Left lung (tissue), 10 donors: ENCODE measurements around the gene SNRPA1. TPM values are rescaled to one million over a fixed set of nuclear protein-coding genes. Genes with fewer than 3 reads are reported as not detected.

Source experiments
- ATAC-seq: fragments of 200-7000 bp; cut with Tn5 transposase; one replicate; pipeline ENCODE4 v1.9.1; 2020; ENCODE audit warnings: moderate library complexity
- DNase-seq, 4 donors: peaks; one replicate each; pipeline ENCODE4 v3.0.0-alpha.2; 2013 to 2020
- H3K27ac ChIP-seq, 2 donors: fragments of 200-600 bp; sonication (generic) in 1 of 2; one replicate each; pipeline versions ENCODE4 v1.5.0 to v1.8.0; 2020 to 2021
- H3K27me3 ChIP-seq, 2 donors: fragments of 200-600 bp; sonication (generic) in 1 of 2; one replicate each; pipeline versions ENCODE4 v1.5.0 to v1.8.0; 2020 to 2021
- H3K36me3 ChIP-seq, 2 donors: fragments of 200-600 bp; sonication (generic) in 1 of 2; one replicate each; pipeline versions ENCODE4 v1.5.0 to v1.8.0; 2020 to 2021
- H3K4me1 ChIP-seq, 2 donors: fragments of 200-600 bp; one replicate each; pipeline ENCODE4 v1.8.0; 2021
- H3K4me3 ChIP-seq, 2 donors: fragments of 200-600 bp; sonication (generic) in 1 of 2; one replicate each; pipeline versions ENCODE4 v1.5.0 to v1.8.0; 2020 to 2021; ENCODE audit warnings: mild to moderate bottlenecking in 1 of 2
- H3K9me3 ChIP-seq, 2 donors: fragments of 200-600 bp; sonication (generic) in 1 of 2; one replicate each; pipeline versions ENCODE4 v1.5.0 to v1.8.0; 2020 to 2021
- intact Hi-C, 2 donors: fragments of 100-400 bp; cut with DNase I; formaldehyde crosslinking; loops; one replicate each; pipeline versions ENCODE4 v1.11.2 to v1.14.2; 2022
- polyA plus RNA-seq, 6 donors: library from polyadenylated mRNA; unstranded; fragments of 120-200 nt; gene quantifications; one replicate each; pipeline ENCODE4 v1.2.1, GENCODE V29; 2013; ENCODE audit not compliant: insufficient read length in 6 of 6
- total RNA-seq, 2 donors: library from RNA; stranded (reverse); fragmentation: NEBNext Ultra II Directional; extraction: Animal tissue kit (Norgen Biotek cat#: 25700); gene quantifications; one replicate each; pipeline ENCODE4 v1.2.1, GENCODE V29; 2021
- TF ChIP-seq, protein P1 (sequence below), 2 donors: fragments of 200-600 bp; sonication (generic) in 1 of 2; IDR thresholded peaks; one replicate each; pipeline versions ENCODE4 v1.5.0 to v1.8.0; 2021; ENCODE audit warnings: antibody characterized with exemption in 2 of 2
- donor health status: DM: no; HTN: yes; CAD: no.
- donor health status: DM: no; HTN: no; CAD: no.

The SNRPA1 gene
- total and polyA plus RNA-seq, 8 donors, result 34.4 to 74.2 (median 61.8) TPM

DNA sequence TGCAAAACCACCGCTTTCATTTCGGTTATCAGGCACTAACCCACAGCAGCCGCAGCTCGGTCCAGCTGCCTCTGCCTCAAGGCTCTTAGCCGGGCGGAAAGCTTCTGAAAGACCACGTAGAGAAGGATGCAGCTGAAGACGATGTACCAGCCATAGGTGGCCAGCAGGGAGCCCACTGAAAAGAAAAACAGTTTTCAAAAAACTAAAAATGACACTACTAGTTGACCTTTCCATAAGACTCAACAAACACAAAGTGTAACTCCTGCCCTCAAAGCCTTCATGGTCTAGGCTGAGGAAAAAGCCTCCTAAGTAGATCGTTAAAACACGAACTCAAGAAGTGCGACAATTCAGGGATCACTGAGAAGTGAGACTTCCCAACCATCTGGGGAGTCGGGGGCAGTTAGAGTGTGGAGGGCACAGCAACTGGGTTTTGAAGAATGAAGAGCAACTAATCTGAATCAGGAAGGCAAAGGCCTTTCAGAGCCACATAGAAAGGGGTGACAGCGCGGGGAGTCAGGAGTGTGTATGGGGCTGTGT, 18.5 kb downstream of the SNRPA1 start:
- DNase-seq, result no peak
- Histone ChIP-seq H3K9me3 (no peaks in the 10 kb centered on the region), H3K27me3 (no peaks in the 10 kb centered on the region), H3K4me3 (peak overlapping the region; percentile 88 to 89), H3K4me1 (peaks cover 0 to 21% of the 10 kb centered on the region in 2 donors), H3K27ac (peak overlapping the region; percentile 80 to 92), H3K36me3 (peaks cover 6 to 61% of the 10 kb centered on the region in 2 donors)
- TF ChIP-seq, protein P1, sequence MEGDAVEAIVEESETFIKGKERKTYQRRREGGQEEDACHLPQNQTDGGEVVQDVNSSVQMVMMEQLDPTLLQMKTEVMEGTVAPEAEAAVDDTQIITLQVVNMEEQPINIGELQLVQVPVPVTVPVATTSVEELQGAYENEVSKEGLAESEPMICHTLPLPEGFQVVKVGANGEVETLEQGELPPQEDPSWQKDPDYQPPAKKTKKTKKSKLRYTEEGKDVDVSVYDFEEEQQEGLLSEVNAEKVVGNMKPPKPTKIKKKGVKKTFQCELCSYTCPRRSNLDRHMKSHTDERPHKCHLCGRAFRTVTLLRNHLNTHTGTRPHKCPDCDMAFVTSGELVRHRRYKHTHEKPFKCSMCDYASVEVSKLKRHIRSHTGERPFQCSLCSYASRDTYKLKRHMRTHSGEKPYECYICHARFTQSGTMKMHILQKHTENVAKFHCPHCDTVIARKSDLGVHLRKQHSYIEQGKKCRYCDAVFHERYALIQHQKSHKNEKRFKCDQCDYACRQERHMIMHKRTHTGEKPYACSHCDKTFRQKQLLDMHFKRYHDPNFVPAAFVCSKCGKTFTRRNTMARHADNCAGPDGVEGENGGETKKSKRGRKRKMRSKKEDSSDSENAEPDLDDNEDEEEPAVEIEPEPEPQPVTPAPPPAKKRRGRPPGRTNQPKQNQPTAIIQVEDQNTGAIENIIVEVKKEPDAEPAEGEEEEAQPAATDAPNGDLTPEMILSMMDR (IDR thresholded peaks at IDR 0.05), result peak in 1 of 2 donors; percentile 11
- intact Hi-C loops, result no loop called here
- peak; percentile 10 for ATAC-seq

DNA sequence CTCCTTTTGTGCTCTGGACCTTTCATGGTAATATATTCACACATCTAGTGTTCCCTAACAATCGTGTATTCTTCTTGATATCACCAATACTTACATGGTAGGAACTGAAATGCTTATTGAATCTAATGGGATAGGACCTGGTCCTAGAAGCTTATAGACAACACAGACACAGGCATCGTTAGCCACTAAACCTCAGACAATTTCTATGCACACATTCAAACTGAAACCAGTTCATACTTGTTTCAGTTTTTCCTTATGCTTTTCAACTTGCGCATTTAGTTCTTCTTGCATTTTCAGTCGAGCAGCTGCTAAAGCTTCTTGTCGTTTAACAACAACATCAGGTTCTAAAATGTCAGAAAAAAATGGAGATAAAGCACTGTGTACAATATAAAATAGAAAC, 20.0 kb downstream of the SNRPA1 start:
- Histone ChIP-seq H3K27me3 (no peaks in the 10 kb centered on the region), H3K9me3 (no peaks in the 10 kb centered on the region), H3K4me3 (no peak overlapping the region), H3K4me1 (peaks cover 0 to 21% of the 10 kb centered on the region in 2 donors), H3K27ac (no peak overlapping the region), H3K36me3 (peaks cover 6 to 61% of the 10 kb centered on the region in 2 donors)
- TF ChIP-seq, protein P1 (IDR thresholded peaks at IDR 0.05), result no peak
- intact Hi-C loops, result no loop called here
- ATAC-seq (no peak), DNase-seq (no peak)

DNA sequence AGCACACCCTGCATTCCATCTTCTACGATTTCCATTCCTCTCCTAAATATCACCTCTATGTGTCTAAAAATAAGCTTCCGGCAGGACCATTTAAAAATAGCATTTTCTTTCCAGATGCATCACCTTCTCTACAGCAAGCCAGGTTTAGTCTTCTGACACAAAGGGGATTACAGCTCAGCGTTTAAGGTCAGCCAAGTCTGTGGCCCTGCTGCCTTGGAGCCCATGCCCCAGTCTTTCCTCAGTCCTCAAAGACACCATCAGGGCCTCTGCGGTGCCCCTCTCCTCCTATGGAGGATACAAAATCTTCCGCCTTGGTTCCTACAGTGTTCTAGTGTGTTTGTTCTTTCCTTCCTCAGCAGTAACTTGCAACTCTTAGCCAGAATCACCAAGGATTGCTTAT, 21.5 kb downstream of the SNRPA1 start:
- TF ChIP-seq, protein P1 (IDR thresholded peaks at IDR 0.05), result no peak
- Histone ChIP-seq H3K36me3 (peaks cover 6 to 71% of the 10 kb centered on the region in 2 donors), H3K4me3 (no peak overlapping the region), H3K4me1 (peaks cover 0 to 21% of the 10 kb centered on the region in 2 donors), H3K9me3 (no peaks in the 10 kb centered on the region), H3K27ac (no peak overlapping the region), H3K27me3 (no peaks in the 10 kb centered on the region)
- DNase-seq, result no peak
- no peak for ATAC-seq
- intact Hi-C loops, result no loop called here

DNA sequence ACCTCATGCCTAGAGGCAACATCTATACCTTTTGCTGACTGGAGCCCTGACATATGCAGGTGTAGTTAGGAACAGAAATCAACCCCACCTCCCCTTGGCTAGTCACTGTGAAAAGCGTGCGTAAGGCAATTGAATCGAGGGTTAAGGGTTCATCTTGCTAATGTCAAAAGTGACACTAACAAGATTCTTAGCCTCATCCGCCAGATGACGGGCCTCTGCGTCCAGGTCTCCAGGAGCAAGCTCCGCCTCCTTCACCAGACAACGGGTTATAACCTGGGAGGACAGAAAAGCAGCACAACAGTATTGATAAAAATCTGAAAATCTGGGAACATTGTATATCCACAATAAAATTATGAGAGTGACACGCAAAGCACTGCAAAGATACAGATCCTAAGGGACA, 22.5 kb downstream of the SNRPA1 start:
- Histone ChIP-seq H3K27ac (no peak overlapping the region), H3K4me3 (no peak overlapping the region), H3K27me3 (no peaks in the 10 kb centered on the region), H3K4me1 (peaks cover 0 to 21% of the 10 kb centered on the region in 2 donors), H3K9me3 (no peaks in the 10 kb centered on the region), H3K36me3 (peaks cover 6 to 71% of the 10 kb centered on the region in 2 donors)
- DNase-seq (no peak), ATAC-seq (no peak)
- TF ChIP-seq, protein P1 (IDR thresholded peaks at IDR 0.05), result no peak
- intact Hi-C loops, result no loop called here

DNA sequence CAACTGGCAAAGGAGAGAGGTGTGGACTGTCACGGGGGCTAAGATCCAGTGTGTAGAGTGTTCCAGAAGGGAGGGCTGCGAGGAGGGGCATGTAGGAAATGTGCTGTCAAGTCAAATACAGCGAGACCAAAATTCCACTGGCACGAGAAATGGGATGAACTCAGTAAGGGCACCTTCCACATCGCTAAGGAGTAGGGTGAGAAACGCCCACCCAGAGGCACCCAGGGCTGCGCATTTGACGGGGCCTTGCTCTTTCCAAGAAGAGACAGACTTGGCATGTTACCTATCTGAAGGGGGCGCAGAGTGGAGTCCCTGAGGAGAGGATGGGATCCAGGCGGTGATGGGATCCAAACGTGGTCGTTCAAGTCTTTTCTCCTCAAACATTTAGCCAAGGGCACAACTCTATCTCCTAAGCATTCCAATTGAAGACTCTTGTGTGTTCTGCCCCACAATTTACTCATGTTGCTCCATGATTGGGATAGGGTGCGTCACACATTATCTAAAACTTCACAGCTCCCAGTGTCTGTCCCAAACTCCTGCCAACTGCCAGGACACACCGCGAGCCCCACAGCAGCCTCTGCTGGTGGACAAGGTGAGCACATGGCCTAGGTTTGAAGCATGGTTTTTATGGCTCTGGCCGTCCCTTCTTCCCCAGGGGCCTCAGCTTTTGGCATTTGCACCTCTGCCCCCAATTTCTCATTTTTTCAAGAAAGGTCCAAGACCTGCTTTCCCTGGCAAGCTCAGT, 25.4 kb downstream of the SNRPA1 start:
- Histone ChIP-seq H3K9me3 (no peaks in the 10 kb centered on the region), H3K4me3 (no peak overlapping the region), H3K27me3 (no peaks in the 10 kb centered on the region), H3K4me1 (peaks cover 0 to 10% of the 10 kb centered on the region in 2 donors), H3K27ac (no peak overlapping the region), H3K36me3 (peaks cover 6 to 62% of the 10 kb centered on the region in 2 donors)
- peak; percentile 11 for ATAC-seq
- DNase-seq, result no peak
- TF ChIP-seq, protein P1 (IDR thresholded peaks at IDR 0.05), result no peak
- intact Hi-C loops, result no loop called here
